SU-DHL-6 (cell line): Measurements from ENCODE around the gene ETNK2.

Source experiments
- EZH2phosphoT487 ChIP-seq: fragments of 200-600 bp; sonication (generic), shearing (Covaris generic); conservative IDR thresholded peaks from 2 replicates; pipeline ENCODE4 v1.6.1; 2018; ENCODE audit warnings: mild to moderate bottlenecking, antibody characterized with exemption, low read length, moderate library complexity, mixed read lengths
- TF ChIP-seq, protein P1 (sequence below): fragments of 200-600 bp; sonication (generic); IDR thresholded peaks from one replicate; pipeline ENCODE4 v1.5.1; 2017; ENCODE audit warnings: antibody characterized with exemption, mild to moderate bottlenecking, low read length, moderate library complexity; ENCODE audit not compliant: insufficient read depth, poor library complexity, severe bottlenecking

DNA sequence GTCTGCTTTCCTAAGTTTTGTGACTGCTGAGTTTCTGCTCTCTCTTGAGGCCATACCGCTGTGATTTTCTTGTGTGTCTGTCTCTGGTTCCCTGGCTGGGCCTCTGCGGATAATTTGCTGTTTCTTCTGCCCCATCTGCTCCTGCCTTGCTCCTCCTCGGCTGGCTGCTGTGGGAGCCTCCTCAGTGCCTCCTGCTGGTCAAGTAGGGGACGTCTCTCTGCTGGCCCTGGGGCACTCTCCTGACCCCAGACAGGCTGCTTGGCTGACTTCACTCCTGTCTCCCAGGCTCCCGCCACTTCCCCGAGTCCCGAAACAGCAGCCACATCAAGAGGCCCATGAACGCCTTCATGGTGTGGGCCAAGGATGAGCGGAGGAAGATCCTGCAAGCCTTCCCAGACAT is 28.5 kb downstream of the ETNK2 start:
- TF ChIP-seq, protein P1, sequence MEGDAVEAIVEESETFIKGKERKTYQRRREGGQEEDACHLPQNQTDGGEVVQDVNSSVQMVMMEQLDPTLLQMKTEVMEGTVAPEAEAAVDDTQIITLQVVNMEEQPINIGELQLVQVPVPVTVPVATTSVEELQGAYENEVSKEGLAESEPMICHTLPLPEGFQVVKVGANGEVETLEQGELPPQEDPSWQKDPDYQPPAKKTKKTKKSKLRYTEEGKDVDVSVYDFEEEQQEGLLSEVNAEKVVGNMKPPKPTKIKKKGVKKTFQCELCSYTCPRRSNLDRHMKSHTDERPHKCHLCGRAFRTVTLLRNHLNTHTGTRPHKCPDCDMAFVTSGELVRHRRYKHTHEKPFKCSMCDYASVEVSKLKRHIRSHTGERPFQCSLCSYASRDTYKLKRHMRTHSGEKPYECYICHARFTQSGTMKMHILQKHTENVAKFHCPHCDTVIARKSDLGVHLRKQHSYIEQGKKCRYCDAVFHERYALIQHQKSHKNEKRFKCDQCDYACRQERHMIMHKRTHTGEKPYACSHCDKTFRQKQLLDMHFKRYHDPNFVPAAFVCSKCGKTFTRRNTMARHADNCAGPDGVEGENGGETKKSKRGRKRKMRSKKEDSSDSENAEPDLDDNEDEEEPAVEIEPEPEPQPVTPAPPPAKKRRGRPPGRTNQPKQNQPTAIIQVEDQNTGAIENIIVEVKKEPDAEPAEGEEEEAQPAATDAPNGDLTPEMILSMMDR = no peak
- no peak for TF ChIP-seq EZH2phosphoT487
